MM.1S (cell line): ENCODE results near the gene TAF4B.

Source experiments
- DNase-seq: peaks from one replicate; pipeline ENCODE4 v3.0.0-alpha.2; 2015
- H2AFZ ChIP-seq: fragments of 300-600 bp; sonication (generic); 2 replicates; pipeline ENCODE4 v1.6.0; 2016; ENCODE audit warnings: antibody characterized with exemption, low read length
- H3F3A ChIP-seq: fragments of 300-600 bp; sonication (generic); 2 replicates; pipeline ENCODE4 v1.6.1; 2016; ENCODE audit warnings: mild to moderate bottlenecking, antibody characterized with exemption, low read length, moderate library complexity, mixed read lengths; ENCODE audit not compliant: insufficient read depth
- H3K27ac ChIP-seq: fragments of 300-600 bp; sonication (generic); 2 replicates; pipeline ENCODE4 v1.5.1; 2016; ENCODE audit warnings: mild to moderate bottlenecking, low read length
- H3K27me3 ChIP-seq: fragments of 300-600 bp; sonication (generic); replicated peaks from 2 replicates; pipeline ENCODE4 v1.6.0; 2016; ENCODE audit warnings: low read length; ENCODE audit not compliant: insufficient read depth
- H3K36me3 ChIP-seq: fragments of 300-600 bp; sonication (generic); replicated peaks from 2 replicates; pipeline ENCODE4 v1.6.1; 2016; ENCODE audit warnings: mild to moderate bottlenecking, low read length, mixed read lengths; ENCODE audit not compliant: insufficient read depth
- H3K4me1 ChIP-seq: fragments of 300-600 bp; sonication (generic); 2 replicates; pipeline ENCODE4 v1.6.1; 2016; ENCODE audit warnings: low read length, mixed read lengths
- H3K4me2 ChIP-seq: fragments of 300-600 bp; sonication (generic); 2 replicates; pipeline ENCODE4 v1.6.0; 2016; ENCODE audit warnings: low read depth, low read length
- H3K4me3 ChIP-seq: fragments of 300-600 bp; sonication (generic); 2 replicates; pipeline ENCODE4 v1.5.1; 2016; ENCODE audit warnings: low read length, mixed read lengths
- H3K79me2 ChIP-seq: fragments of 300-600 bp; sonication (generic); 2 replicates; pipeline ENCODE4 v1.6.1; 2016; ENCODE audit warnings: mixed run types, low read length, mixed read lengths
- H3K9ac ChIP-seq: fragments of 300-600 bp; sonication (generic); 2 replicates; pipeline ENCODE4 v1.6.1; 2016; ENCODE audit warnings: low read length, mixed read lengths
- H3K9me2 ChIP-seq: fragments of 300-600 bp; sonication (generic); replicated peaks from 2 replicates; pipeline ENCODE4 v1.6.1; 2016; ENCODE audit warnings: mild to moderate bottlenecking, low read length, mixed read lengths; ENCODE audit not compliant: insufficient read depth
- H3K9me3 ChIP-seq: fragments of 300-600 bp; sonication (generic); replicated peaks from 2 replicates; pipeline ENCODE4 v1.6.1; 2016; ENCODE audit warnings: mild to moderate bottlenecking, low read length, mixed read lengths; ENCODE audit not compliant: insufficient read depth
- H4K20me1 ChIP-seq: fragments of 300-600 bp; sonication (generic); 2 replicates; pipeline ENCODE4 v1.6.1; 2016; ENCODE audit warnings: mild to moderate bottlenecking, low read length, moderate library complexity, mixed read lengths; ENCODE audit not compliant: insufficient read depth
- EZH2 ChIP-seq: fragments of 300-600 bp; sonication (generic); optimal IDR thresholded peaks from 2 replicates; pipeline ENCODE3; 2017; ENCODE audit warnings: low read depth, mild to moderate bottlenecking, antibody characterized with exemption, low read length, mixed read lengths
- EZH2phosphoT487 ChIP-seq: fragments of 300-600 bp; sonication (generic); IDR thresholded peaks from 2 replicates; pipeline ENCODE4 v1.6.1; 2018; ENCODE audit warnings: antibody characterized with exemption, low read length
- TF ChIP-seq, protein P1 (sequence below): fragments of 300-600 bp; sonication (generic); IDR thresholded peaks from 2 replicates; pipeline ENCODE4 v1.5.1; 2016; ENCODE audit warnings: antibody characterized with exemption, low read length, mixed read lengths

The TAF4B gene

GRCh38 chr18:26320686-26321085 is 94.4 kb downstream of the TAF4B start:
- no peaks in the 10 kb centered on the region; the same call in 1 of the 2 replicates for H3F3A ChIP-seq
- H3K27me3 ChIP-seq = no peaks in the 10 kb centered on the region
- no peaks in the 10 kb centered on the region for H3K9me3 ChIP-seq
- H3K27ac ChIP-seq = no peak overlapping the region
- no peak overlapping the region for H3K9ac ChIP-seq
- H3K36me3 ChIP-seq = peaks cover 5% of the 10 kb centered on the region; the same call in 1 of the 2 replicates
- no peak overlapping the region for H3K4me3 ChIP-seq
- H3K4me2 ChIP-seq = no peak overlapping the region
- DNase-seq = no peak
- H4K20me1 ChIP-seq = no peaks in the 10 kb centered on the region
- H3K9me2 ChIP-seq = no peaks in the 10 kb centered on the region
- H2AFZ ChIP-seq = no peak overlapping the region
- no peaks in the 10 kb centered on the region for H3K79me2 ChIP-seq
- no peaks in the 10 kb centered on the region for H3K4me1 ChIP-seq
- TF ChIP-seq EZH2 (no peak), EZH2phosphoT487 (no peak)
- TF ChIP-seq, protein P1, sequence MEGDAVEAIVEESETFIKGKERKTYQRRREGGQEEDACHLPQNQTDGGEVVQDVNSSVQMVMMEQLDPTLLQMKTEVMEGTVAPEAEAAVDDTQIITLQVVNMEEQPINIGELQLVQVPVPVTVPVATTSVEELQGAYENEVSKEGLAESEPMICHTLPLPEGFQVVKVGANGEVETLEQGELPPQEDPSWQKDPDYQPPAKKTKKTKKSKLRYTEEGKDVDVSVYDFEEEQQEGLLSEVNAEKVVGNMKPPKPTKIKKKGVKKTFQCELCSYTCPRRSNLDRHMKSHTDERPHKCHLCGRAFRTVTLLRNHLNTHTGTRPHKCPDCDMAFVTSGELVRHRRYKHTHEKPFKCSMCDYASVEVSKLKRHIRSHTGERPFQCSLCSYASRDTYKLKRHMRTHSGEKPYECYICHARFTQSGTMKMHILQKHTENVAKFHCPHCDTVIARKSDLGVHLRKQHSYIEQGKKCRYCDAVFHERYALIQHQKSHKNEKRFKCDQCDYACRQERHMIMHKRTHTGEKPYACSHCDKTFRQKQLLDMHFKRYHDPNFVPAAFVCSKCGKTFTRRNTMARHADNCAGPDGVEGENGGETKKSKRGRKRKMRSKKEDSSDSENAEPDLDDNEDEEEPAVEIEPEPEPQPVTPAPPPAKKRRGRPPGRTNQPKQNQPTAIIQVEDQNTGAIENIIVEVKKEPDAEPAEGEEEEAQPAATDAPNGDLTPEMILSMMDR = no peak

DNA sequence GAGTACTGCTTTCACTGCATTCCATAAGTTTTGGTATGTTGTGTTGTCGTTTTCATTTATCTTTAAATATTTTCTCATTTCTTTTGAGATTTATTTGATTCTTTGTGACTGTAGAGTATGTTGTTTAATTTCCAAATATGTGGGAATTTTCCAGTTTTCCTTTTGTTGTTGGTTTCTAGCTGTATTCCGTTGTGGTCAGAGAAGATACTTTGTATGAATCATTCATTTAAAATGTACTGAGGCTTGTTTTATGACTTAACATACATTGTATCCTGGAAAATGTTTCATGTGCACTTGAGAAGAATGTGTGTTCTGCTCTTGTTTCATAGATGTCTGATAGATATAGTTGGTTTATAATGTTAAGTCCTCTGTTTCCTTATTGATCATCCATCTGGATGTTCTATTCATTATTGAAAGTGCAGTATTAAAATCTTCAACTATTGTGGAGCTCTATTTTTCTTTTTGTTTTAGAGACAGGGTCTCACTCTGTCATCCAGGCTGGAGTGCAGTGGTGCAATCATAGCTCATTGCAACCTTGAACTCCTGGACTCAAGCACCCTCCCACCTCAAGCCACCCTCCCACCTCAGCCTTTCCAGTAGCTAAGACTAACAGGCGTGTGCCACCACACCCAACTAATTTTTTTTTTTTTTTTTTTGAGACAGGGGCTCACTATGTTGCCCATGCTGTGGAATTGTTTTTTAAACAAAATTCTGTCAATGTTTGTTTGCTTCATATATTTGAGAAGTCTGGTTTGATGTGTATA is 96.8 kb downstream of the TAF4B start:
- no peaks in the 10 kb centered on the region for H4K20me1 ChIP-seq
- H2AFZ ChIP-seq = no peak overlapping the region
- H3K9me2 ChIP-seq = no peaks in the 10 kb centered on the region
- no peaks in the 10 kb centered on the region; the same call in 1 of the 2 replicates for H3F3A ChIP-seq
- H3K4me2 ChIP-seq = no peak overlapping the region
- no peak overlapping the region for H3K27ac ChIP-seq
- TF ChIP-seq EZH2 (no peak), EZH2phosphoT487 (no peak)
- TF ChIP-seq, protein P1 = no peak
- H3K4me3 ChIP-seq = no peak overlapping the region
- peaks cover 5% of the 10 kb centered on the region; the same call in 1 of the 2 replicates for H3K36me3 ChIP-seq
- H3K9ac ChIP-seq = no peak overlapping the region
- no peaks in the 10 kb centered on the region for H3K79me2 ChIP-seq
- DNase-seq = no peak
- H3K27me3 ChIP-seq = no peaks in the 10 kb centered on the region
- no peaks in the 10 kb centered on the region for H3K4me1 ChIP-seq
- no peaks in the 10 kb centered on the region for H3K9me3 ChIP-seq

DNA sequence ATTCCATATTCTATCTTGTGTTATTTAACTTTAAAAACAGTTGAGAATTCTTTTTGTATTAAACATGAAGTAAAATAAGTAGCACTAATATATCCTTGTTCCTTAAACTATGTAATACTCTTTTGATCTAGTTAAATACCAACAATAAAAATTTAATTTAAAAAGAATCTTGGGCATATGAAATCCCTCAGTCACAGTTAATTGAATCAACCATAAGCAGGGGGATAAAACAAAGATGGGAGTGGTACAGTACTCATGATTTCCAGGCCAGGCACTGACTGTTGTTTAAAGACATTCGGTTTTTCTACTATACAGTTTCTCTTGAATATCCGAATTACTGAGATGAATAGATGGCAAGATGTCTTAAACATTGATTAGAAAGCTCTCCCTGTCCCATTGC is 99.5 kb downstream of the TAF4B start:
- Histone ChIP-seq H3K27ac (no peak overlapping the region), H3K9ac (no peak overlapping the region), H3F3A (no peaks in the 10 kb centered on the region; the same call in 1 of the 2 replicates), H3K4me3 (no peak overlapping the region), H3K79me2 (no peaks in the 10 kb centered on the region), H3K9me3 (no peaks in the 10 kb centered on the region), H3K4me1 (no peaks in the 10 kb centered on the region), H3K4me2 (no peak overlapping the region), H3K27me3 (no peaks in the 10 kb centered on the region), H2AFZ (no peak overlapping the region), H3K9me2 (no peaks in the 10 kb centered on the region), H3K36me3 (peaks cover 4% of the 10 kb centered on the region; the same call in 1 of the 2 replicates), H4K20me1 (no peaks in the 10 kb centered on the region)
- no peak for DNase-seq
- TF ChIP-seq EZH2 (no peak), EZH2phosphoT487 (no peak)

DNA sequence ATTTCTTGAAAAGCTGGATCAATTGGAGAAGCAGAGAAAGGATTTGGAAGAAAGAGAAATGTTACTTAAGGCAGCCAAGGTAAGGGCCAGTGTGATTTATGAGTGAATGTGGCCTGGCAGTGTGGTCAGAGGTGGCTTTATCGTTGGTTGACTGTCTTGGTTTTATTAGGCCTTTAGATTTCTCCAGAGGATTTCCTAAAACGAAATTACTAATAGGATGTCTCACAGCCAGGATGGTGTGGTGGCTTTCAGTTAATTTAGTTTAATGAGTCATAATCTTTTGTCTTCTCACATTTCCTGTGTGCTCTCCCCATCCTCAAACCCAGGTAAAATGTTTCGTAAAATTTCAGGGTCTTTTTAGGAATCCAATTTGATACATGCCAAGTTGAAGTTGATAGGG is 100.8 kb downstream of the TAF4B start:
- no peak for DNase-seq
- no peaks in the 10 kb centered on the region for H3K79me2 ChIP-seq
- no peak overlapping the region for H2AFZ ChIP-seq
- no peak overlapping the region for H3K9ac ChIP-seq
- H3F3A ChIP-seq = no peaks in the 10 kb centered on the region
- no peak for TF ChIP-seq EZH2
- TF ChIP-seq EZH2phosphoT487 = no peak
- TF ChIP-seq, protein P1 = no peak
- no peaks in the 10 kb centered on the region for H3K27me3 ChIP-seq
- no peaks in the 10 kb centered on the region for H3K9me3 ChIP-seq
- no peak overlapping the region for H3K27ac ChIP-seq
- no peaks in the 10 kb centered on the region for H3K9me2 ChIP-seq
- no peak overlapping the region for H3K4me3 ChIP-seq
- H3K4me2 ChIP-seq = no peak overlapping the region
- H3K36me3 ChIP-seq = no peaks in the 10 kb centered on the region; the same call in 1 of the 2 replicates
- H4K20me1 ChIP-seq = no peaks in the 10 kb centered on the region
- H3K4me1 ChIP-seq = no peaks in the 10 kb centered on the region
